CD8-positive, alpha-beta memory T cell (primary cell): Measurements from ENCODE around the gene FBXO46. TPM values are rescaled to one million over a fixed set of nuclear protein-coding genes. Genes with fewer than 3 reads are reported as not detected.

Experiments used
- CTCF ChIA-PET: fragments of 350-600 bp; sonication (Branson Sonifier 250); formaldehyde crosslinking; loops from one replicate; lab custom pipeline; 2021; ENCODE audit warnings: antibody characterized with exemption; lab: Charles Lee
- POLR2A ChIA-PET: fragments of 350-600 bp; sonication (Branson Sonifier 250); formaldehyde crosslinking; loops from one replicate; lab custom pipeline; 2021; ENCODE audit warnings: antibody characterized with exemption; lab: Charles Lee
- DNase-seq, 5 donors: peaks; one replicate each; pipeline versions ENCODE4 v3.0.0 to v3.0.0-alpha.2; 2020 to 2022; ENCODE audit warnings: mixed read lengths in 1 of 5
- H3K27ac ChIP-seq: one replicate; pipeline ENCODE4 v1.7.0; 2013; ENCODE audit warnings: low read depth, mild to moderate bottlenecking, low read length, moderate library complexity
- H3K27me3 ChIP-seq: 2 replicates; pipeline ENCODE4 v1.7.0; 2013; ENCODE audit warnings: low read length, mild to moderate bottlenecking; ENCODE audit not compliant: insufficient read depth, poor library complexity, severe bottlenecking
- H3K36me3 ChIP-seq: 2 replicates; pipeline ENCODE4 v1.7.0; 2013; ENCODE audit warnings: mild to moderate bottlenecking, low read length, moderate library complexity; ENCODE audit not compliant: insufficient read depth
- H3K4me1 ChIP-seq: 2 replicates; pipeline ENCODE4 v1.7.0; 2013; ENCODE audit warnings: mild to moderate bottlenecking, low read length, moderate library complexity; ENCODE audit not compliant: insufficient read depth
- H3K4me3 ChIP-seq: 2 replicates; pipeline ENCODE4 v1.7.0; 2013; ENCODE audit warnings: mild to moderate bottlenecking, low read length
- H3K9me3 ChIP-seq: 2 replicates; pipeline ENCODE4 v1.7.0; 2013; ENCODE audit warnings: mild to moderate bottlenecking, low read length
- H3K27ac Mint-ChIP-seq, 8 donors: one replicate each; pipeline ENCODE4 v1.8.0; 2020 to 2021; ENCODE audit warnings: mixed read lengths in 8 of 8, mild to moderate bottlenecking in 6 of 8, inconsistent platforms in 3 of 8, moderate library complexity in 3 of 8
- H3K27me3 Mint-ChIP-seq, 2 donors: one replicate each; pipeline ENCODE4 v1.8.0; 2020 to 2021; ENCODE audit warnings: mixed read lengths in 2 of 2, mild to moderate bottlenecking in 1 of 2, moderate library complexity in 1 of 2
- H3K36me3 Mint-ChIP-seq, 3 donors: one replicate each; pipeline ENCODE4 v1.8.0; 2020 to 2021; ENCODE audit warnings: mixed read lengths in 3 of 3, inconsistent platforms in 1 of 3, mild to moderate bottlenecking in 1 of 3
- H3K4me1 Mint-ChIP-seq, 3 donors: one replicate each; pipeline ENCODE4 v1.8.0; 2020 to 2021; ENCODE audit warnings: mixed read lengths in 3 of 3, inconsistent platforms in 1 of 3, mild to moderate bottlenecking in 1 of 3
- H3K4me3 Mint-ChIP-seq, 7 donors: one replicate each; pipeline ENCODE4 v1.8.0; 2020 to 2021; ENCODE audit warnings: mixed read lengths in 7 of 7, mild to moderate bottlenecking in 6 of 7, moderate library complexity in 4 of 7, inconsistent platforms in 2 of 7
- H3K9me3 Mint-ChIP-seq, 5 donors: one replicate each; pipeline ENCODE4 v1.8.0; 2020 to 2022; ENCODE audit warnings: mixed read lengths in 5 of 5, mild to moderate bottlenecking in 3 of 5, moderate library complexity in 2 of 5, inconsistent platforms in 1 of 5
- polyA plus RNA-seq: library from polyadenylated mRNA; unstranded; fragments of 300-500 nt; fragmentation: Illumina TruSeq; gene quantifications from one replicate; pipeline ENCODE4 v1.2.3, GENCODE V29; 2021
- total RNA-seq, 2 experiments: library from RNA; stranded (reverse); gene quantifications; one replicate each; pipeline ENCODE4 v1.2.3, GENCODE V29; 2021

Gene FBXO46
- total and polyA plus RNA-seq, 3 experiments from 2014 or later = 21.1 to 30.4 (median 25.2) TPM

DNA sequence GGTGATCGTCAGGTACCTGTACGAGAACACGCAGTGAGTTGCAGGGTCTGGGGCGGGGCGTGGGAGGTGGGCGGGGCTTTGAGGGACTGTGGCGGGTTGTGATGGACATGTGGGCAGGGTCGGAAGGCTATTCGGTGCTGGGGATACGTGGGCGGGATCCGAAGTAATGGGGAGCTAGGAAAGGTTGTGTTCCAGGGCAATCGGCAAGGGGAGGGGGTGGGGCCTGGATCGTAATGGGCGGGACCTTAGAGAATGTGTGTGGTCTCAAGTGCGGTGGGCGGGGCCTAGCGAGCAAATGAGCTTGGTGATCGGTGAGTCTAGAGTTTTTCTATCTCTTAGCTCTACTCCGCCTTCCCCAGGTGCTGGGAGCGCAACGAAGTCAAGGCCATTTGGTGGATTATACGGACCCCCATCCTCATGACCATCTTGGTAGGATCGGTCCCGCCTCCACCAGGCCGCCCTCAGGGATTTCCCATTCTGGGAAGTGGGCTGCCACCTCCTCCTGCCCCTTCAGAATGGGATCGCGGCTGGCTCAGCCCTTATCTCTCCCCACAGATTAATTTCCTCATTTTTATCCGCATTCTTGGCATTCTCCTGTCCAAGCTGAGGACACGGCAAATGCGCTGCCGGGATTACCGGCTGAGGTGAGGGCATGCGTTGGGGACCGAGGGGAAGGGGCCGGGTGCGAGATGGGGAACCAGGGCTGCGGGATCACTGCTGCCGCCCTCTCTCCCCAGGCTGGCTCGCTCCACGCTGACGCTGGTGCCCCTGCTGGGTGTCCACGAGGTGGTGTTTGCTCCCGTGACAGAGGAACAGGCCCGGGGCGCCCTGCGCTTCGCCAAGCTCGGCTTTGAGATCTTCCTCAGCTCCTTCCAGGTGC, 53.1 kb downstream of the FBXO46 start:
- Mint-ChIP-seq H3K27me3 (peaks cover 0 to 4% of the 10 kb centered on the region in 2 donors), H3K4me1 (peaks cover 14 to 28% (median 20%) of the 10 kb centered on the region in 3 donors), H3K36me3 (peaks cover 0 to 3% (median 2%) of the 10 kb centered on the region in 3 donors), H3K4me3 (peak overlapping the region; percentile 83 to 92 (median 88)), H3K9me3 (no peaks in the 10 kb centered on the region), H3K27ac (peak overlapping the region in 6 of 8 donors; percentile 24 to 89 (median 78))
- peaks cover 19% of the 10 kb centered on the region for H3K4me1 ChIP-seq
- peak overlapping the region; percentile 59 for H3K4me3 ChIP-seq
- CTCF ChIA-PET = interaction anchor here (1.1 to 8.6 kb wide), 4 partner anchors 8 to 36 kb away, joined by 3 to 107 read pairs (median 5); partner anchors contain the start of genes GIPR, QPCTL and SNRPD2
- POLR2A ChIA-PET = interaction anchor here (0.5 to 1.7 kb wide), 4 partner anchors 15 to 105 kb away, joined by 3 to 12 read pairs (median 4); partner anchors contain the start of genes DMPK, QPCTL and SNRPD2
- H3K27ac ChIP-seq = no peak overlapping the region
- H3K27me3 ChIP-seq = no peaks in the 10 kb centered on the region
- no peaks in the 10 kb centered on the region for H3K36me3 ChIP-seq
- peak; percentile 66 to 81 (median 77) for DNase-seq
- H3K9me3 ChIP-seq = no peaks in the 10 kb centered on the region

DNA sequence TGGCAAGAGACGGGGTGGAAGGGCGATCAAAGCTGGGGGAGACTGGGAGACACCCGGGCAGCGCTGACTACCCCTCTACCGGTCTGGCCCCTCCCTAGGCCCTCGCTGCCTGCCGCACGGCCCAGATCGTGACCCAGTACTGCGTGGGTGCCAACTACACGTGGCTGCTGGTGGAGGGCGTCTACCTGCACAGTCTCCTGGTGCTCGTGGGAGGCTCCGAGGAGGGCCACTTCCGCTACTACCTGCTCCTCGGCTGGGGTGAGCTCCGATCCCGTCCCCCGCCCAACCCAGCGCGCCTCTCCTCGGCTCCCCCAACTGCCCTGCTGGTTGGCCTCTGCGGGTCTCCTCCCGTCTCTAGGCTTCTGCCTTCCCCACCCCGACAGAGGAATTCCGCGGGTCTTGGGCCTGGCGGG, 53.8 kb downstream of the FBXO46 start:
- Histone ChIP-seq H3K27me3 (no peaks in the 10 kb centered on the region), H3K27ac (no peak overlapping the region), H3K4me1 (peaks cover 16% of the 10 kb centered on the region), H3K4me3 (peak overlapping the region; percentile 59), H3K36me3 (no peaks in the 10 kb centered on the region), H3K9me3 (no peaks in the 10 kb centered on the region)
- ChIA-PET POLR2A (interaction anchor here (1.5 to 1.7 kb wide), 2 partner anchors 16 to 36 kb away, joined by 3 to 12 read pairs; partner anchors contain the start of genes QPCTL and SNRPD2), CTCF (interaction anchor here (1.1 to 8.6 kb wide), 3 partner anchors 9 to 35 kb away, joined by 3 to 107 read pairs (median 5); partner anchors contain the start of genes GIPR, QPCTL and SNRPD2)
- DNase-seq = peak; percentile 35 to 75 (median 49)
- H3K9me3 Mint-ChIP-seq = no peaks in the 10 kb centered on the region
- H3K27ac Mint-ChIP-seq = peak overlapping the region in 5 of 8 donors; percentile 17 to 70 (median 47)
- H3K27me3 Mint-ChIP-seq = peaks cover 0 to 4% of the 10 kb centered on the region in 2 donors
- peaks cover 11 to 25% (median 17%) of the 10 kb centered on the region in 3 donors for H3K4me1 Mint-ChIP-seq
- peak overlapping the region; percentile 68 to 90 (median 82) for H3K4me3 Mint-ChIP-seq
- peaks cover 0 to 3% (median 3%) of the 10 kb centered on the region in 3 donors for H3K36me3 Mint-ChIP-seq

DNA sequence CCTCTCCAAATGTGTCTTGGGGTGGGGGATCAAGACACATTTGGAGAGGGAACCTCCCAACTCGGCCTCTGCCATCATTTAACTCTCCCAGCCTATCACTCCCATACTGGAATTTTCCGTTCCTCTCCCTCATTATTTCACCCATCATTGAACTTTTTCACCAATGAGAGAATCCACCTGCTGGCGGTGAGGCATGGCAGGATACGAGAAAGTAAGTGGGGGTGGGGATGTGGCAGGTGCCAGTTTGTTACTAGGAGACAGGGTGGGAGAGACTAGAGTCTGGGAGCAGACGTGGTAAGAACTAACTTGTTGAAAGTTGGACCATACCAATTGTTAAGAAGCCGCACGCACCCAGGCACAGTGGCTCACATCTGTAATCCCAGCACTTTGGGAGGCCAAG, 55.8 kb downstream of the FBXO46 start:
- no peak overlapping the region for H3K27ac Mint-ChIP-seq
- ChIA-PET CTCF (interaction anchor here (0.6 to 8.6 kb wide), 5 partner anchors 8 to 218 kb away, joined by 3 to 107 read pairs (median 3); partner anchors contain the start of genes QPCTL and SNRPD2), POLR2A (interaction anchor here (0.7 kb wide), 1 partner anchor 1037 kb away, joined by 9 read pairs; no protein-coding TSS in a partner anchor)
- H3K4me3 Mint-ChIP-seq = peak overlapping the region in 3 of 7 donors; percentile 3 to 45 (median 32)
- H3K27me3 Mint-ChIP-seq = peaks cover 0 to 10% of the 10 kb centered on the region in 2 donors
- no peaks in the 10 kb centered on the region for H3K9me3 Mint-ChIP-seq
- H3K36me3 Mint-ChIP-seq = peaks cover 0 to 3% (median 3%) of the 10 kb centered on the region in 3 donors
- Histone ChIP-seq H3K9me3 (no peaks in the 10 kb centered on the region), H3K27me3 (no peaks in the 10 kb centered on the region), H3K27ac (no peak overlapping the region), H3K36me3 (no peaks in the 10 kb centered on the region), H3K4me1 (peaks cover 14% of the 10 kb centered on the region), H3K4me3 (no peak overlapping the region)
- H3K4me1 Mint-ChIP-seq = peaks cover 15 to 28% (median 15%) of the 10 kb centered on the region in 3 donors
- DNase-seq = no peak

- peak; percentile 24 to 61 (median 41) for DNase-seq
- Mint-ChIP-seq H3K36me3 (peaks cover 0 to 7% (median 3%) of the 10 kb centered on the region in 3 donors), H3K27me3 (peaks cover 0 to 12% of the 10 kb centered on the region in 2 donors), H3K4me3 (peak overlapping the region in 6 of 7 donors; percentile 19 to 65 (median 32)), H3K9me3 (no peaks in the 10 kb centered on the region), H3K27ac (peak overlapping the region in 1 of 8 donors; percentile 17), H3K4me1 (peaks cover 24 to 39% (median 27%) of the 10 kb centered on the region in 3 donors)
- CTCF ChIA-PET = interaction anchor here (1.2 to 3.0 kb wide), 3 partner anchors 10 to 28 kb away, joined by 3 to 12 read pairs (median 6); partner anchors contain the start of gene QPCTL
- POLR2A ChIA-PET = interaction anchor here (1.6 kb wide), 1 partner anchor 22 kb away, joined by 3 read pairs; the partner anchor contains the start of gene QPCTL
- peak overlapping the region; percentile 24 for H3K27ac ChIP-seq
- H3K36me3 ChIP-seq = no peaks in the 10 kb centered on the region
- no peaks in the 10 kb centered on the region for H3K9me3 ChIP-seq
- H3K27me3 ChIP-seq = no peaks in the 10 kb centered on the region
- no peak overlapping the region for H3K4me3 ChIP-seq
- peaks cover 20% of the 10 kb centered on the region for H3K4me1 ChIP-seq
Observed at GRCh38 chr19:45670670-45671453, 59.8 kb downstream of the FBXO46 start.

- Histone ChIP-seq H3K4me1 (peaks cover 20% of the 10 kb centered on the region), H3K27me3 (no peaks in the 10 kb centered on the region), H3K36me3 (no peaks in the 10 kb centered on the region), H3K9me3 (no peaks in the 10 kb centered on the region), H3K27ac (peak overlapping the region; percentile 86), H3K4me3 (peak overlapping the region; percentile 91)
- Mint-ChIP-seq H3K27ac (peak overlapping the region; percentile 44 to 97 (median 90)), H3K4me3 (peak overlapping the region; percentile 87 to 96 (median 92)), H3K9me3 (no peaks in the 10 kb centered on the region), H3K36me3 (peaks cover 0 to 7% (median 3%) of the 10 kb centered on the region in 3 donors), H3K27me3 (peaks cover 9 to 12% of the 10 kb centered on the region in 2 donors), H3K4me1 (peaks cover 24 to 39% (median 27%) of the 10 kb centered on the region in 3 donors)
- CTCF ChIA-PET = interaction anchor here (1.1 to 3.0 kb wide), 6 partner anchors 9 to 48 kb away, joined by 3 to 12 read pairs (median 6); partner anchors contain the start of gene QPCTL
- POLR2A ChIA-PET = interaction anchor here (0.6 to 1.0 kb wide), 3 partner anchors 23 to 149 kb away, joined by 4 to 13 read pairs (median 4); partner anchors contain the start of gene QPCTL
- peak in 3 of 5 donors; percentile 24 to 59 (median 45) for DNase-seq
Observed at GRCh38 chr19:45668342-45668871, 62.3 kb downstream of the FBXO46 start.

GRCh38 chr19:45667620-45668341, 62.9 kb downstream of the FBXO46 start, which contains the start of gene GIPR:
Gene GIPR (plus strand): TSS chr19:45668221. CDS start chr19:45669521, 1,300 bp downstream.
- H3K4me1 ChIP-seq = peaks cover 20% of the 10 kb centered on the region
- H3K9me3 ChIP-seq = no peaks in the 10 kb centered on the region
- peak within 1 kb of the TSS; percentile 86 for H3K27ac ChIP-seq
- no peaks in the 10 kb centered on the region for H3K9me3 Mint-ChIP-seq
- peak within 1 kb of the TSS; percentile 87 to 96 (median 92) for H3K4me3 Mint-ChIP-seq
- POLR2A ChIA-PET = interaction anchor here (1.0 kb wide), 1 partner anchor 22 kb away, joined by 4 read pairs; no protein-coding TSS in a partner anchor
- H3K4me1 Mint-ChIP-seq = peaks cover 24 to 39% (median 27%) of the 10 kb centered on the region in 3 donors
- CTCF ChIA-PET = interaction anchor here (1.3 to 2.1 kb wide), 3 partner anchors 9 to 26 kb away, joined by 3 to 7 read pairs (median 7); partner anchors contain the start of gene QPCTL
- peak within 1 kb of the TSS; percentile 66 to 97 (median 91) for H3K27ac Mint-ChIP-seq
- H3K4me3 ChIP-seq = peak within 1 kb of the TSS; percentile 91
- no peaks in the 10 kb centered on the region for H3K27me3 ChIP-seq
- peak in 4 of 5 donors; percentile 28 to 74 (median 58) for DNase-seq
- peaks cover 9 to 11% of the 10 kb centered on the region in 2 donors for H3K27me3 Mint-ChIP-seq
- no peaks in the 10 kb centered on the region for H3K36me3 ChIP-seq
- H3K36me3 Mint-ChIP-seq = peaks cover 0 to 6% (median 3%) of the 10 kb centered on the region in 3 donors
